GM18505 (cell line): Measurements from ENCODE around the gene DYTN.

Source experiments
- ATAC-seq: cut with Tn5 transposase; IDR thresholded peaks from one replicate; pipeline ENCODE4 v1.9.1; 2021; ENCODE audit not compliant: unreplicated experiment
- POLR2A ChIP-seq: IDR thresholded peaks from 4 replicates; pipeline ENCODE4 v1.6.1; 2011; ENCODE audit warnings: borderline replicate concordance; ENCODE audit not compliant: insufficient read depth, insufficient read length; ENCODE audit errors: extremely low read depth

The DYTN gene

DNA sequence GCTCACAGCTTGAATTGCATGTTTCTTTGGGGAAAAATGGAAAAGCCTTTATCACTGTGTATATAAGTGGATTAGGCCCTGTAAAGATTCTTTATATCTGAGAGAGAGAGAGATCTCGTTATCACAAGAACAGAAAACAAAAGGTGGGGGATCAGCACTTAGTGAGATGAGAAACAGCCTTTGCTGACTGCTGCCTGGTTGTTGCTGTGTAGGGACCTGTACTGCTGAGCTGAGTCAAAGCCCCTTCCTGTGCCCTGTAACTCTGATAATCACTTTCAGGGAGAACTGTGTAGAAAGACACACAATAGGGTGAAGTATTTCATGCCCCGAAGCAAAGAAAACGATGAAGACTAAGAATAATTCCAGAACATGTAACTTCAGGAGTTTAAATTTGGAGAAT lies 106.5 kb downstream of the DYTN start:
- no peak for TF ChIP-seq POLR2A
- ATAC-seq = no peak

DNA sequence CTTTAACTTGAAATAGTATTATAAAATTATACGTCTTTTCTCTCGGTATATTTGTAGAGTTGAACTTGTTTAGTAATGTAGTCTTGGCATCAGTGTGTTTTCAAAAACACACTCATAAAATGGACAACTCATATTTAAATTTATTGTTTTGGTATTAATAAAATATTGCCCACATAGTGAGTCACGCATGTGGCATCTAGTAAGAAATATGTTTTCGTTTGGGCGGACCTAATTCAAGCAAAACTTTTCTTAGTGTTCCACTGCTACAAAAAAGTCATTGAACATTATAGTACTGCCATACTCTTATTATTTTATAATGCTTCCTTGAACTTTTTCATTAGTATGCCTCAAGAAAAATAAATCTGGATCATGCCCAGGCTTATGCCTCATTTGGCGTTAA lies 107.0 kb downstream of the DYTN start:
- no peak for ATAC-seq
- no peak for TF ChIP-seq POLR2A

DNA sequence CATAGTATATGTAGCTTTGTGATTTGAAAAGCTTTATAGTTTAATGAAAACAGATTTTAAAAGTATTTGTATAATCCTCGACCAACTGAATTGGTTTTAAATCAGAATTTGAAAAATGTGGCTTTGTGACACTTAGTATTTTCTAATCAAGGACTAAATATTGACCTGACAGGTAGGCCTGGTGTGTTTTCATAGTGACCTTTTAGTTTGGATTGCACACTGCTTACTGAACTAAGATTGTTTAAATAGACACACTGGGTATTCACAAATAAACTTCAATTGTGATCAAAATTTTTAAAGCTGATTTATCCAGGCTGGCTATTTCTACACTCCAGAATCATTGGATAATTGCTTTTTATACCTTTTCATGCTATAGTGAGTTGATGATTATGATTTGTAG lies 107.7 kb downstream of the DYTN start:
- TF ChIP-seq POLR2A = no peak

DNA sequence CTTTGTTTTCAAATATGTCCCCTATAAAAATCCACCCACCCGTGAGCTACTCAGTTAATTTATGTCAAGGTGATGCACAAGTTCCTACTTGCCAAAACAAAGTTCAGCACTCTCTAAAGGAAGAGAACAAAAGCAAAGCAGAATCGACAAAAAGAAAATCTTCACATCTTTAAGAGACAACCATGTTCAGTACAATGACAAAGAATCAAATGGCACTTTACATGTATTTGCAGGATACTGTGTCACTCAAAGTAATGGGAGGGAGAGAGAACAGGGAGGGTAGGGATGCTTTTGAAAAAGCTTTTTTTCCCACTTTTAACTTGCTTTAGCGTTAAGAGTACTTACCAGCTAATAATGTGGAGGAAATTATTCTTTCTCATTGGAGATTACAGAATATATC lies 115.0 kb downstream of the DYTN start:
- no peak for TF ChIP-seq POLR2A
- ATAC-seq = no peak

More for the DNA sequence above, 107.7 kb downstream of the DYTN start:
- ATAC-seq = no peak
